Activated CD8-positive, alpha-beta memory T cell treated with anti-CD3 and anti-CD28 coated beads for 1 hour (primary cell): ENCODE results near the gene NXPH3.

Source experiments
- DNase-seq, 2 donors: peaks; one replicate each; pipeline ENCODE4 v3.0.0-alpha.2; 2020; ENCODE audit warnings: low read depth in 1 of 2; ENCODE audit errors: extremely low read depth in 1 of 2

Gene NXPH3

DNA sequence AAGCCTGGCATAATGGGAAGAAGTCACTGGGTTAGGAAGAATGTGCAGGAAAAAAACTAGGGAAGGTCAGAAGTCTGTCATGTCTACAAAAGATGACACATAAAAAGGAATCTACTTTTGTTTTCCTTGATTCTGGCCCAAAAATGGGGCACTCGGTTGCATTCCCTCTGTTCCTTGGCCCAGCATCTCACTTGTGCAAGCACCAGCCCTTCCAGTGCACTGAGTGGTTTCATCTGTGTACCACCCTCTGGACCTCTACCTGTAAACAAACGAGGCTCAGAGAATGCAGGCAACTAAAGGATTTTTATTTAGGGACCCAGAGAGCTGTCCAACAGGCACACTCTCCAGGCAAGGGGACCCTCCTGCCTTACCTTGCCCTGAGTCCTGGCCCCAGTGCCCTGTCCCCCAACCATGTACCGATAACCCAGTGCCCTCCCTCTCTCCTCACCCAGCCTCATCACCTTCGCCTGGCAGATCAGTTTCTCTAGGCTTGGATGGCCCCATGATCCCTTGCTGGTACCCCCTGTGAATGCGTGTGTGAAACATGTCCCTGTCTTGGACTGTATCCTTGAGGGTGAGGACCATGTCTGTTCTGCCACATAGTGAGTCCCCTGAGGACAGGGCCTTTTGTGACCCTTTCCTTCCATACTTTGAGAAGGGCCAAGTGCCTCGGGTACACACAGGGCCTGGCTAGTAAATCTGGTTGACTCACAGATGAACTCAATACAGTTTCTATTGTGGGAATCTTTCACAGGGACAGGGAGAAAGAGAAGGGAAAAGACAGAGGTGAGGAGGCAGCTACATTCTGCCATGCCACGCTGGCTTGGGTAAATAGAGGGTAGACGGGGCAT, 13.3 kb downstream of the NXPH3 start:
- DNase-seq: no peak

- no peak for DNase-seq
Measured at GRCh38 chr17:49589577-49589927, 13.9 kb downstream of the NXPH3 start.

DNA sequence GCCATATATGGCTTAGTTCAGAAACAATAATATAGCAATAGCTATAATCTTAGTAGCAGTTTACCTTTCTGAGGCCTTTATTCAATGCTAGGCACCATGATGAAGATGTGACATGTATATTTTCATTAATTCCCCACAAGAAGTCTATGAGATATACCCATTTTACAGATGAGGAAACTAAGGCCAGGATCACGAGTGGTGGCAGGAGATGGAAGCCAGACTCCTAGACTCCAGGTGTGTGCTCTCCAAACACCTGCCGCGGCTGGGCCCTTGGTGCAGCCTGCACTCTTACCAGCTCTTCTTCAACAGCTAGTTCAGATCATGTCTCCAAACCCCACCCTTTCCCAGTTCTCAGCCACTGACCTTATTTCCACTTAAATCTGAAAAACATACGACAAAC, 15.2 kb downstream of the NXPH3 start:
- no peak for DNase-seq

- DNase-seq: no peak
Measured at GRCh38 chr17:49592263-49592662, 16.6 kb downstream of the NXPH3 start.

DNA sequence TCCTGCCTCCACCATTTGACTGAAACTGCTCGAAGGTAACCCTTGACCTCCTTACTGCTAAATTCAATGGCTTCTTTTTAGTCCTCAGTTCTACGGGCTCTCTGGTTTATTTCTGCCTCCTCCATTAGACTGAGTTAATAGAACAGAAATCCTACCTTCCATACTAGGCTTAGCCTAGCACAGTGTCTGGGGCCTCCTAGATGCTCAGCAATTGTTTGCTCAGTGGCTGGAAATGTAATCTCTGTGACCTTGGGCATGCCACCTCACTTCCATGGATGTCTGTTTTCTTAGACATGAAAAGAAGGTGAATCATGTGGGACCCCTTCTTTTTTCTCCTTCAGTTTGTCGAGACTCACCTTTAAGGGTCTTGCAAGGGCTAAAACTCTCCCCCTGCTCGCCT, 19.7 kb downstream of the NXPH3 start:
- no peak for DNase-seq

- no peak for DNase-seq
Measured at GRCh38 chr17:49595980-49596379, 20.3 kb downstream of the NXPH3 start.

GRCh38 chr17:49596613-49597244, 21.1 kb downstream of the NXPH3 start:
- no peak for DNase-seq

DNA sequence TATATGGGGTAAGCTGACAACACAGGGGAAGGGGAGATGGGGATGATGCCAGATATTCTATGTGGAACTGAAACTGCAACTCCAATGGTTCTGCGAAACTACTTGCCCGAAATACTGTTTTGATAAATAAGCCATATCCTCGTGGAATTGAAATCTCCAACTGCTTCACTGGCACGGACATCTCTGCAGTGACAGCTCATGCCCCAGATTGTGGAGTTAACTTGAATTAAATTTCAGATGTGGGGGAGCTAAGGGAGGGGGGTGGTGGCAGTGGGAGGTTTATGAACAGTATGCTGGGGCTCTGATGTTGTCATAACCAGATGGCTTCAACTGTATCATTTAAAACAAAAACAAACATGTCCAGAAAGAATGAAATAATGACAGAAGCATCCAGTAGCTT, 21.8 kb downstream of the NXPH3 start:
- no peak for DNase-seq

DNA sequence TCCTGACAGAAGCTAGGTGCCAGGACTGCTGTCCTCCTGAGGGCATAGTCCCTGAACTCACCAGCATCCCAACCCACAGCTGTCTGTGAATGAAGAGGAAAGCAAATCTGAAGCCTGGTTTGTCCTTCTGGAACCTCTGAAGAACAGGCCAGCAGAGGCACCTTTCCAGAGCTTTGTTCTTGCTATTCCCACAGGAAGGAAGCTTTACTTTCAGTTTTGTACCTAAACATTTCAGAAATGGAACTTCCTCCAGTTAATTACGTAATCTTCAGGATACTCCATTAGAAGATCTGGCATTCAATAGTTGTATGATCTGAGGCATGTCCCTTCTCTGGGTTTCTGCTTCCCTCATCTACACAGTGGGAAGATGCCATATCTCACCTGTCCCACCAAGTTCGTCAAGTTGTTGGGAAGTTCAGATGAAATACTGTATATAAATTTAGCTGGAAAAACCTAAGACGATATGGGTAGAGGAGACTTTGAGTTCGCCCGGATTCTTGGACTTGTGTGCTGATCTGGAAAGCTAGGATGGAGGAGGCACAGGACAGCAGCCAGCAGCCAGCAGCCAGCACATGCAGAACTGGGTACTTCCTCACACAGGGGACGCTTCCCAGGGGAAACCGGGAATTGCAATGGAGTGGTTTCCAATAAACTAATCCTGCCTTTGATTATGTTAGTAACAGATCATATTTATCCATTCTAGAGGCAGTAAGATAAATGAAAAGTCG, 22.4 kb downstream of the NXPH3 start:
- no peak for DNase-seq

GRCh38 chr17:49598918-49599317, 23.2 kb downstream of the NXPH3 start:
- no peak for DNase-seq

DNA sequence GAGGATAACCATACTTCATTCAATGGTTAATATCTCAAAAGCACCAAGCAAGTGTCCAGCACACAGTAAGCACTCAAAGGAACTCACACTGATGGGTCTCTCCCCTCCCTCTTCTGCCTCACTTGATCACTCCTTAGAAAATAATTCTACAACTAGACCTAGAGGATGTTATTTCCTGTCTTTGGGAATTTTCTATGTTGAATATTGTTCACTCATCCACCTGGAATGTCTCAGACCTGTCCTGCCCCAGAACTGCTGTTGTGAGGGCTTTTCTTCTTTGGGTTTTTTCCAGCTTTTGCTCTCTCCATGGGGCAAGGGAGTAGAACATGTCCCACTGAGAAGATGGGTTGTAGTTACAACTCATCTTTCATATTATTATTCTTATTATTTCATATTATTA, 25.3 kb downstream of the NXPH3 start:
- DNase-seq: no peak

DNA sequence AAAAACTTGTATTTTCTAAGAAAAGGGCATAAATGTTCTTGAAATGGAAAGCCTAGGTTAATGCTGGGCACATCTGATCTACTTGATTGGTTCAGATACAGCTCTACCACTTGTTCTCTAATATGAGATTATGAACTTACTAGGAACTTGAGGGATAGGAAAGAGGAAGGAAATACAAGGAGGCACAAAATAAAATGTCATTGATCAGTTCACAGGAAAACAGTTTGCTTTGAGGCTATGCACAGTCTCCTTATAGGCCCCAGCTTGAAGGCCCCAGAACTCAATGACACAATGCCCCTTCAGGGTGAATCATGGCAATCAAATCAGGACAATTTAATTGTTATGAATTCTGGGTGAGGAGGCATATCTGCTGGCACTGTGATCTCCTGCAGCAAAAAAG, 27.1 kb downstream of the NXPH3 start:
- no peak for DNase-seq

- no peak for DNase-seq
Measured at GRCh38 chr17:49603238-49603637, 27.6 kb downstream of the NXPH3 start.

GRCh38 chr17:49603720-49604119, 28.0 kb downstream of the NXPH3 start:
- DNase-seq: no peak

DNA sequence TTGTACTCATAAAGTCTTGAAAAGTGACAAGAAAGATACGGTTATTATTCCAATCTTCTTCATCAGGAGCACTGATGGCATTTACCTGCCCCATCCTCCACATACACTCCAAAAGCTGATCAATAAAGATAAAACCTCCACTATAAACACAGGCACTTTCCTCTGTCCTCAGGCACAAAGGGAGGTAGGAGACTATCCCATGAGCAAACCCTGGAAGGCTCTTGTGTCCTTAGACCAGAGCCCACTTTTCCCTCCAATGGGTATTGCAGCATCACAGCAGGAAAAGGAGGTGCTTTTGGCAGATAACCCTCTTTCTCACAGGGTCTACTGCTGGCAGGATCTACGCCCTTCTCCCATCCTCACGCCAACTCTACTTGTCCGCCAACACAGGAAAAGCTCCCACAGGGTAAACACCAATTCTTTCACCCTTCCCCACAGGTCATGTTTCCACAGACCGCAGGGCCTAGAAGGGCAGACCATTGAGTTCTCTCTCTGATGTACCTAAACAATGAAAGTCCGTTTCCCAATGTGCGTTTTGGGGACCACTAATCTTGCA, 28.7 kb downstream of the NXPH3 start:
- DNase-seq: no peak

DNA sequence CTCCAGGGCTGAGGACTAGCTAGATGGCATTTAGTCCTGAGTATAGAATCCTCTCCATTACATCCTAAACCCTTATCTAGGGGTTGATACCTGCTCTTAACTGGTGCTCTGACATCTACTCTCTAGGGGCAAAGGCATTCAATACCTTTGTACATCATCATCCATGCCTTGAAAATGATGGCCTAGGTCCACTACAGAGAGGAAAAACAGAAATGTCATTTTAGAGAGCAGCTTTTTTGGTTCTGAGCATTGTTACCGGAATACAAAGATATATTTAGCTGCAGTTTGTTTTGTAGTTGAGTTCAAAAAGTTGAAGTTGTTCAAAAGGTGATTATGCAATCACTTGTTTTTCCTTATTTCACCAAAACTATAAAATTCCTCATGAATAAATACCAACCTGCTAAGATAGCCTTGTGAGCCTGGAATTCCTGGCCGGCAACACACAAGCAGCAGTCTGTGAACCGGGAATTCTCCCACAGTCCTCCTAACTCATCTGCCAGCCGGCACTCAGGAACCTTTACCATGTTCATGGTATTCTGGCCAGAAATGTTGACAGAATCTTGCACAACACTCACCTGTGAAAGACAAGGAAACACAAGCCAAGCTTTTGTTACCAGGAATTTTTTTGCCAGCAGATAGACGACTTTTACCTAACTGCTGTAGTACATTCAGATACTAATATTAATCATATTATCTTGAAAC, 35.4 kb downstream of the NXPH3 start:
- no peak for DNase-seq

DNA sequence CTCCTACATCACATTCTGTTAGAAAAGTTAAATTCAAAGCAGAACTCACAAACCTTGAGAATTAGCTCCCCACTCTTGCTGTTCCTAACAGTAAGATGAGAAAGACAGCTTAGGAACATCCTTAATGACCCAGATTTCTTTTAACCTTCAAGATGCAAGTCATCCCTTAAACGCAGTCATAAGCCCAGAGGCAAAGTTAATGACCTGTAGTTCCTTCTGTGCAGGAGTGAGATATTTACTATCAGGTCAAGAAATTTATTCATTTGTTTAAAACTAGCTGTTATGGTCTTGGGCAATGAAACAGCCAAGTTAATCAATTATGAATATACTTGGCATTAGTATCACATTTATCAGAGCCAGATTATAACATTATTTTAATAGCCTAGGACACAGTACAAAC, 37.1 kb downstream of the NXPH3 start:
- DNase-seq: no peak

DNA sequence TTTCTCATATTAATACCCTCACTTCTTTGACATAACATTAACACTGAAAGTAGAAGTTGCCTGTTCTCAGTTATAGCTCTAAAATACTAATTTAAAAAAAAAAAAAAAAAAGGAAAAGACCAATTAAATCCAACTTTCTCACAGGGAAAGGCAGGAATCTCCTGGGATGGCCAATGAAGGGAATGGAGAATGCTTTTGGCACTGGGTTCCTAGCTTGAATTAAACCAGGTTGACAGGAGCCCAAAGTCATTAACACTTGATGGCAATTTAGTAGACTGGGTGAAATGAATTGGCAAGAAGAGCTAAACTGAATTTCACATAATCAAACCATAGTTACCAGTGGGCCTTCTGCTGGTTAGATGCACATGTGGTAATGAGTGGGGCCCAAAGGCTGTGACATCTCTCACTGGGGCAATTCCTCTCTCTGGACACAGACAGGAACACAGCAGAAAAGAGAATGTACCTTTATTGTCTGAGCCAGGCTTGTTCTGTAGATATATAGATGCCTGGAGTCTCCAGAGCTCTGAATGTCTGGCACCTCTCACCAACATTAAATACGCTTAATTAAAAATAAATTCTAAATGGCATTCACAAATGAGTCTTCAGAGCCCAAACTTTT, 37.6 kb downstream of the NXPH3 start:
- no peak for DNase-seq

GRCh38 chr17:49616086-49616485, 40.4 kb downstream of the NXPH3 start:
- no peak for DNase-seq

DNA sequence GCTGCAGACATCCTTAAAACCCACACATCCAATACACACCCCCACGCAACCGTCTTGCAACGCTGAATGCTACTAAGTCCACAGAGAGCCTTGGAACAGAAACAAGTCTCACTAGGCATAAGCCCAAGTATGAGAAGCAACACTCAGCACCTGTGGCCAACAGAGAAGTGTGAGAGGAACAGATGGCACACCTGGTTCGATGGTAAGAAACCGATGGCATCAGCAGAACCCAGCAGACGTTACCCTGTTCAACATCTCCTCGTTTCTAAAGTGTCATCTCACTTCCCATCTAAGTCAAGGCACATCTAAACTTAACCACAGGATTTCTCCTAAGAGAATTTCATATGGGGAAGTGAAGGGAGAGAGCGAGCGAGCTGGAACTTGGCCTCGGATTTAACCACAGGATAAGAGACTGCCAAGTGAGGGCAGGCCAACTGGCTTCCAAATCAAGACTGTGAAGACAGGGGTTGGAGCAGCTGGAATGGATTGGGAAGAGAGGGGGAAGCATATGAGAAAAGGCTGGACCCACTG, 41.0 kb downstream of the NXPH3 start:
- no peak for DNase-seq
